Thoracic aorta (tissue), 2 donors: ENCODE measurements around the gene MUC4. TPM values are rescaled to one million over a fixed set of nuclear protein-coding genes. Genes with fewer than 3 reads are reported as not detected.
"Not testable (repeated sequence)": the region's sequence is repeated elsewhere in the genome, so short reads cannot be mapped to it uniquely, and the experiment has no call there.

Source experiments
- ATAC-seq: fragments of 150-250 bp; one replicate; pipeline ENCODE4 v1.8.0; 2017; ENCODE audit warnings: low read depth; ENCODE audit not compliant: insufficient number of reproducible peaks, low FRiP score
- DNase-seq: peaks from one replicate; pipeline ENCODE4 v3.0.0-alpha.2; 2020; ENCODE audit warnings: low spot score
- H3K27ac ChIP-seq, 2 donors: fragments of 200-600 bp; sonication (generic); 1 replicate in 1 of 2; 2 replicates in 1 of 2; pipeline ENCODE4 v1.5.1; 2016; ENCODE audit warnings: mild to moderate bottlenecking in 2 of 2, moderate library complexity in 2 of 2
- H3K27me3 ChIP-seq: fragments of 200-600 bp; sonication (generic); replicated peaks from 2 replicates; pipeline ENCODE4 v1.6.0; 2016; ENCODE audit warnings: mild to moderate bottlenecking; ENCODE audit not compliant: insufficient read depth
- H3K36me3 ChIP-seq: fragments of 200-600 bp; sonication (generic); one replicate; pipeline ENCODE4 v1.5.1; 2016
- H3K4me1 ChIP-seq, 2 donors: fragments of 200-600 bp; sonication (generic); 1 replicate in 1 of 2; 2 replicates in 1 of 2; pipeline versions ENCODE4 v1.5.1 to v1.6.0; 2016; ENCODE audit warnings: low read depth in 2 of 2, mild to moderate bottlenecking in 1 of 2; ENCODE audit not compliant: control insufficient read depth in 1 of 2
- H3K4me3 ChIP-seq: fragments of 200-600 bp; sonication (generic); 2 replicates; pipeline ENCODE4 v1.5.1; 2016; ENCODE audit warnings: mild to moderate bottlenecking
- H3K9me3 ChIP-seq: fragments of 200-600 bp; sonication (generic); 2 replicates; pipeline ENCODE4 v1.5.1; 2016
- CTCF ChIP-seq: fragments of 200-600 bp; sonication (generic); IDR thresholded peaks from one replicate; pipeline ENCODE4 v1.5.1; 2019; ENCODE audit warnings: antibody characterized with exemption
- total RNA-seq, 2 donors: library from RNA; depleted of rRNA; stranded (reverse); fragments of >200 nt; gene quantifications; one replicate each; pipeline versions ENCODE4 v1.1.0 to v1.2.3, GENCODE V29; 2016

The MUC4 gene
- total RNA-seq, 2 donors from 2014 or later: not detected

GRCh38 chr3:195796795-195797194, 14.9 kb downstream of the MUC4 start:
- Histone ChIP-seq H3K27ac (no peak overlapping the region), H3K36me3 (no peaks in the 10 kb centered on the region), H3K4me3 (no peak overlapping the region), H3K27me3 (no peaks in the 10 kb centered on the region), H3K4me1 (no peaks in the 10 kb centered on the region), H3K9me3 (no peaks in the 10 kb centered on the region)
- DNase-seq: no peak
- TF ChIP-seq CTCF: no peak
- ATAC-seq: no peak

- no peaks in the 10 kb centered on the region for H3K27me3 ChIP-seq
- ATAC-seq: no peak
- no peak for TF ChIP-seq CTCF
- no peaks in the 10 kb centered on the region for H3K9me3 ChIP-seq
- H3K4me1 ChIP-seq: no peaks in the 10 kb centered on the region
- H3K36me3 ChIP-seq: no peaks in the 10 kb centered on the region
- DNase-seq: no peak
- H3K27ac ChIP-seq: no peak overlapping the region
- no peak overlapping the region for H3K4me3 ChIP-seq
Measured at GRCh38 chr3:195794708-195795107, 17.0 kb downstream of the MUC4 start.

GRCh38 chr3:195792621-195793020, 19.1 kb downstream of the MUC4 start:
- not testable (repeated sequence) for DNase-seq, H3K36me3 ChIP-seq, H3K4me1 ChIP-seq, H3K27me3 ChIP-seq, H3K27ac ChIP-seq, H3K9me3 ChIP-seq, ATAC-seq, H3K4me3 ChIP-seq

- TF ChIP-seq CTCF: no peak
- no peak overlapping the region for H3K4me3 ChIP-seq
- H3K9me3 ChIP-seq: no peaks in the 10 kb centered on the region
- H3K36me3 ChIP-seq: no peaks in the 10 kb centered on the region
- no peak overlapping the region for H3K27ac ChIP-seq
- H3K4me1 ChIP-seq: no peaks in the 10 kb centered on the region
- no peaks in the 10 kb centered on the region for H3K27me3 ChIP-seq
- ATAC-seq: no peak
- DNase-seq: no peak
Measured at GRCh38 chr3:195790901-195791300, 20.8 kb downstream of the MUC4 start.

GRCh38 chr3:195788711-195789581, 22.8 kb downstream of the MUC4 start:
- Histone ChIP-seq H3K4me3 (no peak overlapping the region), H3K9me3 (no peaks in the 10 kb centered on the region), H3K4me1 (no peaks in the 10 kb centered on the region), H3K36me3 (no peaks in the 10 kb centered on the region), H3K27ac (no peak overlapping the region), H3K27me3 (no peaks in the 10 kb centered on the region)
- DNase-seq (no peak), ATAC-seq (no peak)
- no peak for TF ChIP-seq CTCF

- H3K27ac ChIP-seq, H3K4me3 ChIP-seq, ATAC-seq, H3K9me3 ChIP-seq, H3K4me1 ChIP-seq, H3K27me3 ChIP-seq, H3K36me3 ChIP-seq, DNase-seq: not testable (repeated sequence)
Measured at GRCh38 chr3:195785781-195786405, 25.8 kb downstream of the MUC4 start.

- ATAC-seq, H3K4me3 ChIP-seq, DNase-seq, H3K36me3 ChIP-seq, H3K9me3 ChIP-seq, H3K4me1 ChIP-seq, H3K27me3 ChIP-seq, H3K27ac ChIP-seq: not testable (repeated sequence)
Measured at GRCh38 chr3:195784031-195784430, 27.7 kb downstream of the MUC4 start.

GRCh38 chr3:195781236-195781635, 30.5 kb downstream of the MUC4 start:
- DNase-seq: not testable (repeated sequence)

More at GRCh38 chr3:195781236-195781635, 30.5 kb downstream of the MUC4 start:
- not testable (repeated sequence) for H3K36me3 ChIP-seq, H3K27me3 ChIP-seq, ATAC-seq, H3K9me3 ChIP-seq, H3K27ac ChIP-seq, H3K4me3 ChIP-seq, H3K4me1 ChIP-seq
